T follicular helper cell (primary cell): ENCODE data around the gene STAT4.

Source experiments
- DNase-seq: peaks from one replicate; pipeline ENCODE4 v3.0.0-alpha.2; 2020; ENCODE audit warnings: low read depth

Gene STAT4

GRCh38 chr2:191014653-191015020 lies 136.2 kb downstream of the STAT4 start:
- DNase-seq: no peak

GRCh38 chr2:191013932-191014652 lies 136.7 kb downstream of the STAT4 start, which contains the start of gene STAT1:
Gene STAT1, minus strand, starts transcription at chr2:191014171. Its CDS starts 4,168 bp downstream, at chr2:191010003.
- DNase-seq: peak; percentile 92

GRCh38 chr2:191013682-191013931 lies 137.2 kb downstream of the STAT4 start:
- no peak for DNase-seq

- DNase-seq: no peak
These were observed 137.7 kb downstream of the STAT4 start for GRCh38 chr2:191012845-191013681.

GRCh38 chr2:191012346-191012745 lies 138.4 kb downstream of the STAT4 start:
- DNase-seq: no peak

- DNase-seq: no peak
These were observed 139.6 kb downstream of the STAT4 start for GRCh38 chr2:191010887-191011885.

- no peak for DNase-seq
These were observed 141.0 kb downstream of the STAT4 start for GRCh38 chr2:191009541-191010374.

GRCh38 chr2:191008286-191008685 lies 142.5 kb downstream of the STAT4 start:
- no peak for DNase-seq

- DNase-seq: no peak
These were observed 143.6 kb downstream of the STAT4 start for GRCh38 chr2:191006997-191007783.

GRCh38 chr2:191006297-191006696 lies 144.5 kb downstream of the STAT4 start:
- DNase-seq: no peak

- no peak for DNase-seq
These were observed 147.1 kb downstream of the STAT4 start for GRCh38 chr2:191003405-191004309.

GRCh38 chr2:191001624-191002023 lies 149.2 kb downstream of the STAT4 start:
- DNase-seq: no peak

GRCh38 chr2:191001032-191001431 lies 149.8 kb downstream of the STAT4 start:
- no peak for DNase-seq

GRCh38 chr2:190999949-191000665 lies 150.7 kb downstream of the STAT4 start:
- no peak for DNase-seq

GRCh38 chr2:190999058-190999457 lies 151.7 kb downstream of the STAT4 start:
- no peak for DNase-seq

GRCh38 chr2:190997526-190998113 lies 153.2 kb downstream of the STAT4 start:
- DNase-seq: no peak

- no peak for DNase-seq
These were observed 153.8 kb downstream of the STAT4 start for GRCh38 chr2:190996947-190997346.

GRCh38 chr2:190996338-190996946 lies 154.4 kb downstream of the STAT4 start:
- no peak for DNase-seq
